GM18526 (cell line): ENCODE data around the gene APOO.

Source experiments
- POLR2A ChIP-seq: IDR thresholded peaks from 3 replicates; pipeline ENCODE4 v1.6.1; 2011; ENCODE audit not compliant: insufficient read length; ENCODE audit errors: extremely low read depth

APOO gene

GRCh38 chrX:23919706-23920320 lies 12.1 kb upstream of the APOO start:
- TF ChIP-seq POLR2A, result no peak

DNA sequence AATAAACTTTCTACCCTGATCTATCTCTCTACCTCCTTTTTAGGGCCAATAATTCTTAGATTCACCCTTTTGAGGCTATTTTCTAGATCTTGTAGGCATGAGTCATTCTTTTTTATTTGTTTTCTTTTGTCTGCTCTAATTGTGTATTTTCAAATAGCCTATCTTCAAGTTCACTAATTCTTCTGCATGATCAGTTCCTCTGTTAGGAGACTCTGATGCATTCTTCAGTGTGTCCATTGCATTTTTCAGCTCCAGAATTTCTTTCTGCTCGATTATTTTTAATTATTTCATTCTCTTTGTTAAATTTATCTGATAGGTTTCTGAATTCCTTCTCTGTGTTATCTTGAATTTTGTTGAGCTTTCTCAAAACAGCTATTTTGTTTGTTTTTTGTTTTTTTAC lies 11.4 kb upstream of the APOO start:
- no peak for TF ChIP-seq POLR2A

DNA sequence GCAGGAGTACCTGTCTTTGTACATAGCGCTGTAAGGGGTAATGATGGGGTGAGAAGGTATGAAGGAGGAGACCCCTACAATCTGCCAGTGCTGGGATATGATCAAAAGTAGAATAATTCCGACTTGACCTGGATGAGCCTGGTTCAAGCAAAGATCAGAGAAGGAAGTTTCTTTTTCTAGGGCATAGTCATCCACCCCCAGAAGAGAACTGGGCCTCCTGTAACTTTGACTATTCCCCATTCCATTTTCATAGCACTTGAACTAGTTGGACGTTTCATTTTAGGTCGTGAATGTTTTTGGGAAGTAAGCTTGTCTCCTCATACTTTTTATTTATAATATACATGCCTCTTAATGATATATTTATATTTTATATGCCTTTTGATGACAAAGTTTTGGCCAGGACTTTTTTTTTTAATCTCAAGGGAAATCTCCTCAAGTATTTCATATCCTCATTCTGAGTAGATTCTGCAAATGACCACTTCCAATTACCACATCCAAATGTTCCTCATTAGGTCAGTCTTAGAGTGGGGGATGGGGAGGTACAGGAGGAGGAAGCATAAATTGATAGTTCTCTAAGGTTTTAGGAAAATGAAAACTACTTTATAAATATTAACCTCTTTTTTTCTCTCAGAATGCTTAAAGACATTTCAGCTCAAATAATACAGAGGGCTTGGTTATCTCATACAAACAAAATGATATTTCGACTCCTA lies 3.5 kb upstream of the APOO start:
- no peak for TF ChIP-seq POLR2A

DNA sequence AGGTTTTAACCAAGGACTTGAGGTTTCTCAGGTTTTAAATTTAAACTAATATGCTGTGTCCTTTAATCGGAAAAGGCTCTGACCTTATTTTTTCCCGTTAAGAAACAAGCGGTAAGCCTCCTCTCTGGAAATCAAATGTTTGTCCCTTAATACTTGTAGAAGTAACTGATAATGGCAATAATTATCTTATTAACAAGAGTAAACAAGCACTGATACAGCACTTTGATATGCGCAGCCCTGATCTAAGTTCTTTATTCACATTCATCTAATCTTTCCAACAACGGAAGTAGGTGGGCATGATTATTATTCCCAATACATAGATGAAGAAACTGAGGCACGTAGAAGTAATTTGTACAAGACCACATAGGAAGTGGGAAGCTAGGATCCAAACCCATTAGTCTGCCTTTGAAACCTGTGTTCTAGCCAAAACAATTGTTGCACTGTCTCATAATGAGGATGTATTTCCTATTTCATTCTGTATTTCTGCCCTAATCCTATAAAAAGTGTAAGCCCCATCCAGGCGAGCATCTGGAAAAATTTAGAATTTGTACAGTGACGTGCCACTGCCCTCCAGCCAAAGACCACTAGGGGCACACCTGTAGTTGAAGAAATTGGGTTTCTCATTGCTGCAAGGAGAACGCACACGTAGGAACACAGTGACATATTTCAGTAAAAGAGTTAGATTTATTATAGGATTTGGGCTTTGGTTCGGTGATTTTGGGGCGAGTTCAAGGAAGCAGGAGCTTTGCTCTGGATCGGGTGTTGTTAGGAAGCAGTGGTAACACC lies 674 bp upstream of the APOO start:
- no peak for TF ChIP-seq POLR2A

DNA sequence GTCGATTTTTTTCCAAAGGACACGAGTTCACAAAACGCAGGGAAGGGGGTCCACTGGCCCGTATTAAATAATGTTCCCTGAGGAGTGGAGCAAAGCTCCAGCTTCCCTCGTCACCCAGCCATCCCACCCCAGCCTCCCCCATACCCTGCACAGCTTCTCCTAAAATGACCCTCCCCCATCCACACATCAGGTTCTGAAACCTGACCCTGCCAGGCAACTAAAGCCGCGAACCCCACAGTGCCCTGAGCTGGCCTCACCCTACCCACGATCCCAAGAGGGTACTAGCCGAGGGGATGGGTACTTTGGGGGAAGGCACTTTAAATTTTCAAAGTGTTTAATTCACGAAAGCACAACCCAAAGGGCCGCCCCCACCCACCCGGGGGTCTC lies 634 bp downstream of the APOO start:
- no peak for TF ChIP-seq POLR2A

- TF ChIP-seq POLR2A, result no peak
Measured at GRCh38 chrX:23904096-23904495, 3.6 kb downstream of the APOO start.

GRCh38 chrX:23902419-23902818 lies 5.3 kb downstream of the APOO start:
- TF ChIP-seq POLR2A, result no peak

- no peak for TF ChIP-seq POLR2A
Measured at GRCh38 chrX:23901805-23902204, 5.9 kb downstream of the APOO start.

DNA sequence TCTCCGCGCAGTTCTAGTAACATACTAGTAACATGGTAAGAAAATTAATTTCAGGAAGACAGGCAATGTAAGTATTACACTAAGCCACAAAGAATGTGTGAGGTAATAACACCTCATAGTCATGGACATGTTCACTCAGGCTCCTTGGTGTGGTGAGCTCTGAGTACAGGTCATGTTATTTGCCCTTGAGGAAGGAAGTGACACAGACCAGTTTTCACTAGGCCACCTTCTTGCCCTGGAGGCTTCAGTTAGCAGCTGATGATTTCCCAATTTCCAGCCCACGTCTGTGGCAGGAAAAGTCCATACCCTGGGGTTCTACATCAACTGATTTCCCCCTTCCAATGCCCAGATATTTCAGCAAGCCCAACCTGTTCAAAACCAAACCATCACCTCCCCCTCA lies 6.7 kb downstream of the APOO start:
- no peak for TF ChIP-seq POLR2A

GRCh38 chrX:23900220-23900797 lies 7.4 kb downstream of the APOO start:
- no peak for TF ChIP-seq POLR2A

DNA sequence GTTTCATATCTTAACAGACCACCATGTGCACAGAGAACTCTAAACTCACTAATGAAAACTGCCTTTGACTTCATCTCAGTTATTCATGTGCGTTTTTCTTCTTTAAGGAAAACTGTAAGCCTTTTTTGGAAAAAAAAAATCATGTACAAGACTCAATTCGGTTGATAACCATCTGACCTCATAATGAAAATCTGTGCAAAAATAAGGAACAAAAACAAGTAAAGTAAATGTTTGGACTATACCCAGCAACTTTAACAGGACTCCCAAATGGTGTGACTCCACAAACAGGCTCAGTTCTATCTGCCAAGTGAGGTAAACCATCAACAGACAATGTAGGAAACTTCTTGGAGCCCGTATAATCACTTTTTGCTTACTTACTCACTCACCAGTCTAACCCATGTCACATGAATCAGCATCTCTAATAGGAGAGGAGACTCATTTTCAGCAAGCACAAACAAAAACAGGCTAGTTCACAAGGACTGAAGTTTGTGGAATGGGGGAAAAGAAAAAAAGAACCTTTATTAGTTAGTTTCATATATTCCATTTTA lies 9.3 kb downstream of the APOO start:
- no peak for TF ChIP-seq POLR2A

- TF ChIP-seq POLR2A, result no peak
Measured at GRCh38 chrX:23896981-23897380, 10.8 kb downstream of the APOO start.

- no peak for TF ChIP-seq POLR2A
Measured at GRCh38 chrX:23890933-23891332, 16.8 kb downstream of the APOO start.

DNA sequence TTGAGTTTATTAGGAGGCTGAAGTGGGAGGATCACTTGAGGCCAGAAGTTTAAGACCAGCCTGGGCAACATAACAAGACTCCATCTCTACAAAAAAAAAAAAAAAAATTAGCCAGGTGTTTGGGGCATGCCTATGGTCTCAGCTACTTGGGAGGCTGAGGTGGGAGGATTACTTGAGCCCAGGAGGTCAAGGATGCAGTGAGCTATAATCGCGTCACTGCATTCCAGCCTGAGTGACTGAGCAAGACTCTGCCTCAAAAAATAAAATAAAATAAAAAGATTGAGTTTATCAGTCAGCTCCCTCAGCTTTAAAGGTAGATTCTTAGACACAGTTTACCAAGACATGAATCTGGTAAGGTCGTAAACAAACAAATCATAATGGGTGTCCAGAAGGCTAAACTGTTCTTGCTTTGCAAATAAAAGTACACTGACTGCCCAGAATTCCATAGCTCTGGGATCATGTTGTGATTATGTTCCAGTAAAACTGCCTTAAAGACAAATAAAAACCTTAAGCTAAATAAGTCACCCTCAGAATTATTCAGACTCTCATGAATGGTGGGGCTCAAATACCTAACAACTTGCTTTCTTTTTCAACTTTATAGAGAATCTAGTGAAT lies 18.7 kb downstream of the APOO start:
- no peak for TF ChIP-seq POLR2A

DNA sequence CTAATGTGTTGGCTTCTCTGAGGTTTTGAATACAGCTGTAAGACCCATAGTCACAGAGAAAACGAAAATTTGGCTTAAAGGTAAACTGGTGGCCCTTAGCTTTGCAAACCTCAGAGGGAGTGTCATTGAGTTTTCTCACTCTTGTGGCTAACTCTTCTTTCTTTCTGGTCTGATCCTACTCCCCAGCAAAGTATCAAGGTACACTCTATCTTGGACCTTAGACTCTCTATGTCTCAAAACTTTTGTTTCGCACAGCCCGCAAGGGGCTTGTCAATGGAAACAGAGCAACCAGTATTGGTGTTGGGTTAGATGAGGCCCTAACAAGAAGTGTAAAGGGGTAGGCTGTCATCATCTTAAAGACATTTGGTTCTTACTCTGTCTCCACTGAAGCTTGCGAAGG lies 19.8 kb downstream of the APOO start:
- TF ChIP-seq POLR2A, result no peak
